ENCODE data around the gene DNMT1.

- TF ChIP-seq CTCF (IDR thresholded peaks at IDR 0.05; ENCODE audit: low read length) (no peak), EZH2 (optimal IDR thresholded peaks at IDR 0.05; ENCODE audit: low read depth, low read length) (no peak)
Measured at GRCh38 chr19:10190026-10190425, 4.7 kb downstream of the DNMT1 start.

All from MM.1S (cell line).